Hematopoietic multipotent progenitor cell treated with erythropoietin and hydrocortisone succinate and interleukin-3 and kit ligand, for 6 days (in vitro differentiated cells): Measurements from ENCODE around the gene VAMP7.
"Not testable (repeated sequence)": the region's sequence is repeated elsewhere in the genome, so short reads cannot be mapped to it uniquely, and the experiment has no call there.

Source experiments
- DNase-seq: peaks from one replicate; pipeline ENCODE4 v3.0.0-alpha.2; 2015

The VAMP7 gene, protein sequence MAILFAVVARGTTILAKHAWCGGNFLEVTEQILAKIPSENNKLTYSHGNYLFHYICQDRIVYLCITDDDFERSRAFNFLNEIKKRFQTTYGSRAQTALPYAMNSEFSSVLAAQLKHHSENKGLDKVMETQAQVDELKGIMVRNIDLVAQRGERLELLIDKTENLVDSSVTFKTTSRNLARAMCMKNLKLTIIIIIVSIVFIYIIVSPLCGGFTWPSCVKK

GRCh38 chrX:155881158-155881993, at the start of gene VAMP7:
Gene VAMP7 (plus strand): TSS chrX:155881345. CDS start chrX:155889467, 8,122 bp downstream.
- peak; percentile 94 for DNase-seq

DNA sequence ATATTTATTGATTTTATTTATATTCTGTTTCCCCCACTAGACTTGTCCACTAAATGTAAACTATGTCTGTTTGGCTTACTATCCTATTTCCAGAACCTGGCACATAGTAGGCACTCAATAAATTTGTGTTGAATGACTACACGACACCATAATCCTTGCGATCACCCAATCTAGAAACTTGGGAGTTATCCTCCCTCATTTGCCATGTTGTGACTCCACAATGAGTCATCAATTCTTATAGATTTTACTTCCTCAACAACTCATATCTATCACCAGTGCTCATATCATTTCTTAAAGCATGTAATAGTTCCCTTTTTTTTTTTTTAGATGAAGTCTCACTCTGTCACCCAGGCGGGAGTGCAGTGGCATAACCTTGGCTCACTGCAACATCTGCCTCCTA, 39.9 kb upstream of the VAMP7 start:
- peak; percentile 49 for DNase-seq

DNA sequence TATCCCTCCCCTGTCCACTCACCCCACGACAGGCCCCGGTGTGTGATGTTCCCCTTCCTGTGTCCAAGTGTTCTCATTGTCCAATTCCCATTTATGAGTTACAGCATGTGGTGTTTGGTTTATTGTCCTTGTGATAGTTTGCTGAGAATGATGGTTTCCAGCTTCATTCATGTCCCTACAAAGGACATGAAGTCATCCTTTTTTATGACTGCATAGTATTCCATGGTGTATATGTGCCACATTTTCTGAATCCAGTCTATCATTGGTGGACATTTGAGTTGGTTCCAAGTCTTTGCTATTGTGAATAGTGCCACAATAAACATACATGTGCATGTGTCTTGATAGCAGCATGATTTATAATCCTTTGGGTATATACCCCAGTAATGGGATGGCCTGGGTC, 29.4 kb upstream of the VAMP7 start:
- DNase-seq = not testable (repeated sequence)

DNA sequence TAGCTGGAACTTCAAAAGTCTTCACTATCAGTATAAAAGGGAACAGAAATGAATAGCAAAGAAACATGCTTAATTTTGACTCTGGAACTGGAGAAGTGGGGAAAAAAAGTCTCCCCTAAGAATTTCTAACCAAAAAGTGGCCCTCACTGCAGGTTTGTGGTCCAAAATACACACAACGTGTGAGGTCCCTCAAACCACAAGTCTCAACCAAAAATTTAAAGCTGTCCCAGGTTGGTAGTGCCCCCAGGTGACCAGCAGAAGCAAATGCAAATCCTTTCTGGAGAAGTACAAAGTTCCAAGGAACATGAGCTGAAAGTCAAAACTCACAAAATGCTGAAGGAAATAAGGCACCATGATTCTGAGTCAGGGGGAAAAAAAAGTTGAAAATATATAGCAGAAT, 23.6 kb upstream of the VAMP7 start:
- peak; percentile 35 for DNase-seq

GRCh38 chrX:155864655-155865054, 16.5 kb upstream of the VAMP7 start:
- peak; percentile 25 for DNase-seq

GRCh38 chrX:155865193-155865592, 16.0 kb upstream of the VAMP7 start:
- no peak for DNase-seq

- DNase-seq = no peak
Measured at GRCh38 chrX:155867821-155868220, 13.3 kb upstream of the VAMP7 start.

DNA sequence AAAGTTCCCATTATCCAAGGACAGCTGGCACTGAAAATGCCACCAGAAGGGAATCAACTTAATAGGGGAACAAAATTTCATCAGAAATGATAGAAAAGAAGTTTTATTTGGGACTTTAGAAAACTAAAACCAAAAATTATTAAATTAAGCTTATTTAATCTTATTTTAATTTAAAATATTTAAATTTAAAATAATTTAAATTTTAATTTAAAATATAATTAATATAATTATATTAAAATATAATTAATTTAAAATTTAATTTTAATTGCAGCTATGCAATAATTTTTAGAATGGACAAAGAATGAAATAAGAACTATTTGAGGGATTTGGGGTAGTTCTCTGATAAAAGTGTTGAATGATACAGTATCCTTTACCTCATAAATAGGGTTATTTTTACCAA, 10.2 kb upstream of the VAMP7 start:
- DNase-seq = no peak

- DNase-seq = no peak
Measured at GRCh38 chrX:155871934-155872333, 9.2 kb upstream of the VAMP7 start.

DNA sequence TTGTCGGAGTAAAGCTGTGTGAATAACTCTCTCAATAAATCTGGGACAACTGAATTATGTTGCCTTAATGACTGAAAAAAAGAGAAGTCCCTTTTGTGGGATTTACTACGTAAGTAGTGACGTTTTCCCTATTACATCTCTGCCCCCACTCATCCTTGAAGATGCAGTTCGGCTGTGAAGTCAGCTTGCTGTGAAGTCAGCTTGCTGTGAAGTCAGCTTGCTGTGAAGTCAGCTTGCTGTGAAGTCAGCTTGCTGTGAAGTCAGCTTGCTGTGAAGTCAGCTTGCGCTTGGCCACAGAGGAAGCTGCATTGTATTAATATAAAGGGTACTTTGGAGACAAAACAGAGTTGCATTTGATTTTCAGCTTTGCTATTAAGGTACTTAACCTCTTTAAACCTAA, 8.0 kb upstream of the VAMP7 start:
- no peak for DNase-seq

DNA sequence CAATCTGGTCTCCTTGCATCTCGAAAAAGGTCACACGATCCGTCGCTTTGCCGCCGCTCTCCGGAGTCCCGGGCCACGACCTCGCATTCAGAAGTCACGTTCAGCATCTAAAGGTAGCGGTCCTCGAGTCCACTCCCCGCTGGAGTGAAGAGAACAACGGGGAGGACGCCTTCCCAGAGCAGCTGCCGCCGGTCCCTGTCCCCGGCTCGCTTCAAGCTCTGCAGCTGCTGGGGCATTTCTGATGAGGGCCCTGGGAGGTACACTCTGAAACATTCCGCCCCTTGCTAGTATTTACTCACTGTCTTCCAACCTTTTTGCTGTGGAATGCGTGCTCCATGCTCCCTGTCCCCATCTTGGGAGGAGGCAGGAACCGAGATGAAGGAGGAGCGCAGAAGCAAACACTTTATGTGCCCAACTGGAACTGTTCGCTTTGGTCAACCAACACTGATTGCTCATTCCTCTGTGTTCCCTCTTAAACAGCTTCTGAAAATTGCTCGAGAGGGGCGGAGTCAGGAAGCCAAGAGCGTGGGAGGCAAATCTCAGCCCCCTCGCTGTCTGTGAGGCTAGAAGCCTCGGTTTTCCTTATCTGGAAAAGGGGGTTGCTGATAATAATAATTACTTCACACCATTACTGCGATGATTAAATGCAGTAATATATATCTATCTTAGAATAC, 6.4 kb upstream of the VAMP7 start:
- no peak for DNase-seq

DNA sequence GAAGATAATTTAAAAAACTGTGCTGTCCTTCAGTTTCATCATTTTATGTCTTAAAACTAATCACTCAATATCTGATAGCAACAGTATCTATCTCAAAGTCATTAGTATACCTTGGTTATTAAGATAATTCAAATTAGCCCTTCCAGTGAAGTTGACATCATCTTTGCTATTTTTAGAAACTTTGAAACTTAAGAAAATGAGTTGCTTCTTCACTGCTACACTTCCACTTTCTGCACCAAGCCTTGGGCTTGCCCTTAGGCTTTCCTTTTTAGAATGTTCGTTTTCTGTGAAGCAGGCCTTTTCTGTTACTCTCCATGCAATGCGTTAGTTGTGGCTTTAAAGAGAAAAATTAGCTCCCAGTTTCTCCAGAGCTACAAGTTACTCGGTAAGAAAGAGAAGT, 4.4 kb upstream of the VAMP7 start:
- DNase-seq = no peak

DNA sequence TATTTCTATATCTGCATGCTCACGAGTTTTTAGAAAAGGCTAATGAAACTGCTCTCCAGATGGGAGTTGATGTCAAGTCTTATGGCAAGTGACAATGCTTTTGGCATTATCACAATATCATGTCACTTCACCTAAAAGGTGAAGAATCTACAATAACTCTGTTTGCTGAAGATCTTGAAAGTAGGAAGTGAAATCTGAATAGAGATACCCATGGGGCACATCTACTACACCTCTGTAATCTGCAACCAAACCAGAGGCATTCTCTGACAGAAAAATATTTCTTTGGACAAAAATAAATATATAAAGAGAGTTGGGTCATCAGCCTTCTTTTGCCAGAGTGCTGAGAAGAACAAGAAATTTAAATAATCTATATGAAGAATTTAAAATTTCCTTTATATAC, 3.9 kb upstream of the VAMP7 start:
- DNase-seq = no peak

DNA sequence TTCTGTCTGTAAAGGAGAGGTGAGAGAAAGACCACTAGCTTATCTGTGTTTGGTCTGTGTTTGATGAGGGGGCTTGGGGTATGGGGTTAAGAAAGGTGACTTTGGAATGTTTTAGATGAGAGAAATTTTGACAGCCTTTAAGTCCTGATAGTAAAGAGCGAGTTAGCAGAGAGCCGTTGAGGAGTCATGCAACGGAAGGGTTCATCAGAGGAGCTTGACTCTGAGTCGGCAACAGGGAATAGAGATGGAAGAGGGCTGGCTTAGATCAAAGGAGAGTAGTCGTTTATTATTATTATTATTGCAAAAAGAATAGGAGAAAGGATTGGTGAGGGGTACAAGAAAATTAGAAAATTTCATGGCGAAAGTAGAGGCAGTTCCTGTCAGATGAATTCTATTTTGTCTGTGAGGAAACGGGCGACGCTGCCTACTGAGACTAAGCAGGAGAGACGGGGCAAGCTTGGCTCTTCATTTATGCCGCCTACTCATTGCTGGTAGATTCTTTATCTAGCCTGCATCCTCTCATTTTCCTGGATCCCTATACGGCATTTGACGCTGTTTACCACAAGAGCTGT, 473 bp upstream of the VAMP7 start:
- peak; percentile 34 for DNase-seq

- DNase-seq = no peak
Measured at GRCh38 chrX:155886409-155886808, 5.3 kb downstream of the VAMP7 start.

GRCh38 chrX:155888139-155888538, 7.0 kb downstream of the VAMP7 start:
- no peak for DNase-seq

DNA sequence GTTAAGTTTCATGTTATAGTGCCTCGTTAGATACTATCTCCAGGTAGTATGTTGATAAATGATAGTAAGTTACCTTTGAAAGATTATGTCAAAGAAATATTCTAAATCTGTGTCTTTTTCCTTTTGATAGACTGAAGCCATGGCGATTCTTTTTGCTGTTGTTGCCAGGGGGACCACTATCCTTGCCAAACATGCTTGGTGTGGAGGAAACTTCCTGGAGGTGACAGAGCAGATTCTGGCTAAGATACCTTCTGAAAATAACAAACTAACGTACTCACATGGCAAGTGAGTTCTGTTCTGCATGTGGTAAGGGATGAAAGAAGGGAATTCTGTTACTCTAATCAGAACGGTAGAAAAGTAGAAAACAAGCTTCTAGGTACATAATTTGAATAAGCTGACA, 8.2 kb downstream of the VAMP7 start:
- peak; percentile 22 for DNase-seq

GRCh38 chrX:155891446-155892210, 10.5 kb downstream of the VAMP7 start:
- DNase-seq = no peak

DNA sequence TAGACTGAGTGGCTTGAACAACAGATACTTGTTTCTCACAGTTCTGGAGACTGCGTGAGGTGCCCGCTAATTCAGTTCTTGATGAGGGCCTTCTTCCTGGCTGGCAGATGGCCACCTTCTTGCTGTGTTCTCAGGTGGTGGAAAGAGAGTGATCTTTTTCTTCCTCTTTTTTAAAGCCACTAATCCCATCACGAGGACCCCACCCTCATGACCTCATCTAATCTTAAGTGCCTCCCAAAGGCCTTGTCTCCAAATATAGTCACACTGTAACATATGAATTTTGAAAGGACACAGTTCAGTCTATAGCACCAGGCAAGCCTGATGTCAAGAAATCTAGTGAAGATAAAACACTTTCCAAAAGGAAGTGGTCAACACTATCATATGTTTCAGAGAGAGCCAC, 12.4 kb downstream of the VAMP7 start:
- DNase-seq = peak; percentile 17

- DNase-seq = no peak
Measured at GRCh38 chrX:155896512-155896911, 15.4 kb downstream of the VAMP7 start.

DNA sequence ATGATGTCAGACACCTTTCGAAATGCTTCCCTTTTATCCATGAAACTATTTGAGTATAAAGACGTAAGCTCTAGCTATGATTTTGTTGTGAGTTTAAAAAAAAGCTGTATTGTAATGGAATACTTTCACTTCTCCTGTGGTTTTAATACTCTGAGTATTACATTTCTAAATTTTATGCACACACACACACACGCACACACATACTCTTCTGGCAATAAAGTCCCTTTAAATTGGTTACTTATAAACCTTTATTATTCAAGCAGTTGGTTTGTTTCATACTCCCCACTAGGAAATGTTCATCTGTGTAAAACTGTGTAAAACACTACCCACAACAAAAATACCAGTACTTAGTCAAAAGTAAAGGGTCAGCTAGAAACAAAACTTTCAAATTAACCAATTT, 18.2 kb downstream of the VAMP7 start:
- DNase-seq = no peak

DNA sequence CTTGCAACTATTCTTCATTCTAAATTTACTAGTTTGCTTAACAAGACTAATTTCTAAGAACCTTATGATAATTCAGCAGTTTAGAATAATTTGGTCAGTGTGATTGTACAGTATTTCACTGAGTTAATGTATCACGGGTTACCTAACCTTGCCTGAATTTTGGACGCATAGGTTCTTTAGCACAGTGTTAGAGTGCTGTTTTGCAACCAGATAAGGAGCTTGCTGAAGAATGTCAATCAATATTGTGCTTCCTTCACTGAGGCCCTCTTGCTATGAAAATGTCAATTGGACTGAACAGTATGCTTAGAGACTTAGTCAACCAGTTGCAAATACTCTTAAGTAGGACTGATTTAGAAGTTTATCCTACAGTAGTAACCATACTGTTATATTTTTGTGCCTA, 19.6 kb downstream of the VAMP7 start:
- no peak for DNase-seq

GRCh38 chrX:155907661-155908060, 26.5 kb downstream of the VAMP7 start:
- DNase-seq = not testable (repeated sequence)
